ENCODE results near the gene RPIA. TPM values are rescaled to one million over a fixed set of nuclear protein-coding genes. Genes with fewer than 3 reads are reported as not detected.

The RPIA gene
- total RNA-seq, 1 donor from 2014 or later = 17.5 TPM

DNA sequence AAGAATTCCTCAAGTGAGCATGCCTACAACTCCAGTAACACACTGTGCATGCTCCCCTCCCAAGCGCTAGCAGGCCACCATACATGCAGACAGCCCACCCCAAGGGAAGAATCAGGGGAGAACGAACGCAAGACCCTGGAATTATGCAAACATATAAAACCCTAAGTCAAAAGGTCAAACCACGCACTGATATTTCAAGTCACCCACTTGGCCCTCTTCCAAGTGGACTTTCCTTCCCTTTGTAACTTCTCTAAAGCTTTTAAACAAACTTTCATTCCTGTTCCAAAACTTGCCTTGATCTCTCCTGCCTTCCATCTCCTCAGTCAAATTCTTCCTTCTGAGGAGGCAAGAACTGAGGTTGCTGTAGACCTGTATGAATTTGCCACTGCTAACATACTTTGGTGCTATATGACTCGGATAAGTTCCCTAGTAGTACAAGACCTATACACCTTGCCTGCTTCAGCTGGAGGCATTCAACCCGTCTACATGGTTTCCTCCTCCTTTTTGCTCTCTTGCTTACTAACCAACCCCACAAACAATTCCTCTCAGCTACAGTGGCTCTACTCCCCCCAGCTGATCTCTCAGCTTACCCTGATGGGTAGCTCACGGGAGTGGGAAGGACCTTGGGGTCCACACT lies 11.1 kb upstream of the RPIA start:
- intact Hi-C loops (cut with DNase I) = no loop called here
- DNase-seq (no peak), ATAC-seq (no peak)
- Histone ChIP-seq H3K4me3 (no peak overlapping the region), H3K27ac (no peak overlapping the region), H3K36me3 (no peaks in the 10 kb centered on the region), H3K27me3 (no peaks in the 10 kb centered on the region), H3K4me1 (peaks cover 4% of the 10 kb centered on the region), H3K9me3 (no peaks in the 10 kb centered on the region)
- TF ChIP-seq, protein P1, sequence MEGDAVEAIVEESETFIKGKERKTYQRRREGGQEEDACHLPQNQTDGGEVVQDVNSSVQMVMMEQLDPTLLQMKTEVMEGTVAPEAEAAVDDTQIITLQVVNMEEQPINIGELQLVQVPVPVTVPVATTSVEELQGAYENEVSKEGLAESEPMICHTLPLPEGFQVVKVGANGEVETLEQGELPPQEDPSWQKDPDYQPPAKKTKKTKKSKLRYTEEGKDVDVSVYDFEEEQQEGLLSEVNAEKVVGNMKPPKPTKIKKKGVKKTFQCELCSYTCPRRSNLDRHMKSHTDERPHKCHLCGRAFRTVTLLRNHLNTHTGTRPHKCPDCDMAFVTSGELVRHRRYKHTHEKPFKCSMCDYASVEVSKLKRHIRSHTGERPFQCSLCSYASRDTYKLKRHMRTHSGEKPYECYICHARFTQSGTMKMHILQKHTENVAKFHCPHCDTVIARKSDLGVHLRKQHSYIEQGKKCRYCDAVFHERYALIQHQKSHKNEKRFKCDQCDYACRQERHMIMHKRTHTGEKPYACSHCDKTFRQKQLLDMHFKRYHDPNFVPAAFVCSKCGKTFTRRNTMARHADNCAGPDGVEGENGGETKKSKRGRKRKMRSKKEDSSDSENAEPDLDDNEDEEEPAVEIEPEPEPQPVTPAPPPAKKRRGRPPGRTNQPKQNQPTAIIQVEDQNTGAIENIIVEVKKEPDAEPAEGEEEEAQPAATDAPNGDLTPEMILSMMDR (IDR thresholded peaks at IDR 0.05) = no peak

DNA sequence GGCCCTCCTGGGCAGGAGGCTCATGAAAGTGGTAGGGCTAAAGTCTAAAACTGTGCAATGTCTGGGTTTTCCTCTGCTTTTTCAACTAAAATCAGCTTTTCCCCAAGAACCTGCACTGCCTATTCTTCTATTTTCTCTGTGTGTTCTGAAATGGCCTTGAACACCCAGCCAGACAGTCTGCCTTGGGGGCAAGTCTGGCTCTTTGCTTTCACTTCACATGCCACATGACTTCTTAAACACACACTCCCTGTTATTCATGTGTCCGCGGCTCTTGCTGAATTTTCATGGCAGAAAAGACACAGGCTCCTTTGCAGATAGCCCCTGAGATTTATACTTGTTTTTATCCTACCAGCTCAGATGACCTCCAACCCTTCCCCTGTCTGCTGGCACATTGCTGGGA lies 10.6 kb upstream of the RPIA start:
- Histone ChIP-seq H3K9me3 (no peaks in the 10 kb centered on the region), H3K36me3 (no peaks in the 10 kb centered on the region), H3K27me3 (no peaks in the 10 kb centered on the region), H3K27ac (no peak overlapping the region), H3K4me1 (peaks cover 4% of the 10 kb centered on the region), H3K4me3 (no peak overlapping the region)
- DNase-seq = no peak
- no peak for ATAC-seq
- TF ChIP-seq, protein P1 (IDR thresholded peaks at IDR 0.05) = no peak
- intact Hi-C loops (cut with DNase I) = no loop called here

DNA sequence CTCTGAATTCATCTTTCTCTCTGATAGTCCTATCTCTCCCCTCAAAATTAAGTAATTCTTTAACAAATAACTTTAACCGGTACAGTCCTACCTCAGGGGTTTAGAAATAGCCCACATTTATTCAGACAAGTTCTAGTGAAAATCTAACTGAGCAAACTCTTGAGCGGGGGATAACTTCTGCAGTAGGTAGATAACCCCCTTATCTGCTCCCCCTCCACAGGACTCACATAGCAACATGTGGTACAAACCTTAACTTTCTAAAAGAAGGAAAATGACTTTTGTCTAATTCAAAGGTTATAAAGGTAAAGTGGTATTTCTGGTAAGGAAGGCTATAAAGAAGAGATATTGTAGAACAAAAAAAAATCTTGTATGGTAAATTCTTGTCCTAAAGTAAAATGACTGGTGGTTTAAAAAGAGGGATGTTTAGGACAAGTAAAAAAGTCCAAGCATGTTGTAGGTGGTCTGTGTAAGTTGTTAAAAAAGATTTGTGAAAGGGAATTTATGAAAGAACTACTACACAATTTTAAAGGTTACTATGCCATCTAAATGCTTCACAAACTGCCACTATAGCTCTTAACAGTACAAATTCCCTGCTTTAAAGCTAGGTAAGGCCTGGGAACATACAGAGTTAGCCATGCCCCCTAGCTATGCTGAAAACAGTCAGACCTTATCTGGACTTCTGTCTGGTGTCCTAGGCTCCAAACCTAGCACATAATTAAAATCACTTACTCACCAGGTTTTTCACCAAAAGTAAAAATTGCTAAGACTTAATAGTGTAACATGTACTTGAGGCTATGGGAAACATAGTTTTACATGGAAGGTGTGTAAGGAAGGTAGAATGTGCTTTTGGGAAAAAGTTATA lies 8.1 kb upstream of the RPIA start:
- intact Hi-C loops (cut with DNase I) = no loop called here
- no peaks in the 10 kb centered on the region for H3K36me3 ChIP-seq
- DNase-seq = no peak
- H3K4me3 ChIP-seq = no peak overlapping the region
- H3K4me1 ChIP-seq = peaks cover 4% of the 10 kb centered on the region
- H3K27ac ChIP-seq = no peak overlapping the region
- no peaks in the 10 kb centered on the region for H3K9me3 ChIP-seq
- TF ChIP-seq, protein P1 (IDR thresholded peaks at IDR 0.05) = no peak
- ATAC-seq = no peak
- H3K27me3 ChIP-seq = no peaks in the 10 kb centered on the region

DNA sequence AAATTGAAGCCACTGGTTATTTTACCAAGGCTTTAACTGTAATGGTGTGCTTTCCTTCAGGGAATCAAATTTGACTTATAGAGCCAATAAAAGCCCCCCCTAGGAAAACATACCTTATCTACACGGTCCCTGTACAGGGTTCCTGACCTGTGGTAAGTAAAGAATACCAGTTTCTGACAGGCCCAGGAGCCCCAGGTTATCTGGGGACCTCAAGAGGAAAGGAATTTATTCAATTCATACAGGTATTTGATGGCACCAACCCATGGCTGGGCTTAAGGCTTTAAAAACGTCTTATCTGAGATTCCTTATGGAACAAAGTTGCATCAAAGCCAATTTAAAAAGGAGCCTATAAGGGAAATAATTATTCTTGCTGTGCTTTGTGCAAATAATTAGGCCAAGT lies 7.0 kb upstream of the RPIA start:
- ATAC-seq (no peak), DNase-seq (no peak)
- intact Hi-C loops (cut with DNase I) = no loop called here
- Histone ChIP-seq H3K4me3 (no peak overlapping the region), H3K4me1 (peaks cover 4% of the 10 kb centered on the region), H3K27me3 (no peaks in the 10 kb centered on the region), H3K27ac (no peak overlapping the region), H3K36me3 (no peaks in the 10 kb centered on the region), H3K9me3 (no peaks in the 10 kb centered on the region)
- TF ChIP-seq, protein P1 (IDR thresholded peaks at IDR 0.05) = no peak

DNA sequence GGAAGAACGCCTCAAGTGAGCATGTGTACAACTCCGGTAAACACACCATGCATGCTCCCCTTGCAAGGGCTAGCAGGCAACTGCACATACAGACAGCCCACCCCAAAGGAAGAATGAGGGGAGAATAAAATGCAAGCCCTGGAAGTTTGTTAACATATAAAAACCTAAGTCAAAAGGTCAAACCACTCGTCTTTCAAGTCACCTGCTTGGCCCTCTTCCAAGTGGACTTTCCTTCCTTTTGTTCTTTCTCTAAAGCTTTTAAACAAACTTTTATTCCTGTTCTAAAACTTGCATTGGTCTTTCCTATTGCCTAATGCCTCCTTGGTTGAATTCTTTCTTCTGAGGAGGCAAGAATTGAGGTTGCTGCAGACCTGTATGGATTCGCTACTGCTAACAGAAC lies 5.2 kb upstream of the RPIA start:
- intact Hi-C loops (cut with DNase I) = no loop called here
- Histone ChIP-seq H3K36me3 (no peaks in the 10 kb centered on the region), H3K4me3 (no peak overlapping the region), H3K4me1 (peaks cover 11% of the 10 kb centered on the region), H3K27ac (no peak overlapping the region), H3K27me3 (no peaks in the 10 kb centered on the region), H3K9me3 (no peaks in the 10 kb centered on the region)
- DNase-seq (no peak), ATAC-seq (no peak)
- TF ChIP-seq, protein P1 (IDR thresholded peaks at IDR 0.05) = no peak

Data from upper lobe of right lung (tissue), 1 donor.